Left lung (tissue), 10 donors: ENCODE measurements around the gene TBC1D17. TPM values are rescaled to one million over a fixed set of nuclear protein-coding genes. Genes with fewer than 3 reads are reported as not detected.

Experiments used
- ATAC-seq: fragments of 200-7000 bp; cut with Tn5 transposase; one replicate; pipeline ENCODE4 v1.9.1; 2020; ENCODE audit warnings: moderate library complexity
- DNase-seq, 4 donors: peaks; one replicate each; pipeline ENCODE4 v3.0.0-alpha.2; 2013 to 2020
- H3K27ac ChIP-seq, 2 donors: fragments of 200-600 bp; sonication (generic) in 1 of 2; one replicate each; pipeline versions ENCODE4 v1.5.0 to v1.8.0; 2020 to 2021
- H3K27me3 ChIP-seq, 2 donors: fragments of 200-600 bp; sonication (generic) in 1 of 2; one replicate each; pipeline versions ENCODE4 v1.5.0 to v1.8.0; 2020 to 2021
- H3K36me3 ChIP-seq, 2 donors: fragments of 200-600 bp; sonication (generic) in 1 of 2; one replicate each; pipeline versions ENCODE4 v1.5.0 to v1.8.0; 2020 to 2021
- H3K4me1 ChIP-seq, 2 donors: fragments of 200-600 bp; one replicate each; pipeline ENCODE4 v1.8.0; 2021
- H3K4me3 ChIP-seq, 2 donors: fragments of 200-600 bp; sonication (generic) in 1 of 2; one replicate each; pipeline versions ENCODE4 v1.5.0 to v1.8.0; 2020 to 2021; ENCODE audit warnings: mild to moderate bottlenecking in 1 of 2
- H3K9me3 ChIP-seq, 2 donors: fragments of 200-600 bp; sonication (generic) in 1 of 2; one replicate each; pipeline versions ENCODE4 v1.5.0 to v1.8.0; 2020 to 2021
- intact Hi-C, 2 donors: fragments of 100-400 bp; cut with DNase I; formaldehyde crosslinking; loops; one replicate each; pipeline versions ENCODE4 v1.11.2 to v1.14.2; 2022
- polyA plus RNA-seq, 6 donors: library from polyadenylated mRNA; unstranded; fragments of 120-200 nt; gene quantifications; one replicate each; pipeline ENCODE4 v1.2.1, GENCODE V29; 2013; ENCODE audit not compliant: insufficient read length in 6 of 6
- total RNA-seq, 2 donors: library from RNA; stranded (reverse); fragmentation: NEBNext Ultra II Directional; extraction: Animal tissue kit (Norgen Biotek cat#: 25700); gene quantifications; one replicate each; pipeline ENCODE4 v1.2.1, GENCODE V29; 2021
- TF ChIP-seq, protein P1 (sequence below), 2 donors: fragments of 200-600 bp; sonication (generic) in 1 of 2; IDR thresholded peaks; one replicate each; pipeline versions ENCODE4 v1.5.0 to v1.8.0; 2021; ENCODE audit warnings: antibody characterized with exemption in 2 of 2
- donor health status: DM: no; HTN: yes; CAD: no.
- donor health status: DM: no; HTN: no; CAD: no.

Gene TBC1D17
- total and polyA plus RNA-seq, 8 donors, result 35.2 to 47.2 (median 45.0) TPM

DNA sequence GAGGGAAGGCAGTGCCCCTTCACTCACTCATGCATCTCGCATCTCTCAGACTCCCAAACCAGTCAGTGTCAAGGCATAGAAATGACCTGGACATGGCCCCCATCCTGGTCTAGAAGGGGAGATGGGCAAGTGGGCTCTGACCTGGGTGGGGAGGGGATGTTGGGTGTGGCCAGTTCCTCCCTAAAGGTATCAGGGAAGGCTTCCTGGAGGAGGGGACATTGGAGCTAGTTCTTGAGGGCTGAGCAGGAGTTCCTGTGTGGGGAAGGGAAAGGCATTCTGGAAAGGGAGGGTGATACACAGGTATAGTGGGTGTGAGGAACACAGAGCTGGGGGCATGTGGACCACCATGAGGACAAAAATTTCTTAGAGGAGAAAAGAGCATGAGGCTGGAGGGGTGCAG lies 15.2 kb downstream of the TBC1D17 start:
- H3K9me3 ChIP-seq, result no peaks in the 10 kb centered on the region
- intact Hi-C loops, result no loop called here
- peaks cover 0 to 8% of the 10 kb centered on the region in 2 donors for H3K36me3 ChIP-seq
- peaks cover 7 to 31% of the 10 kb centered on the region in 2 donors for H3K4me1 ChIP-seq
- H3K4me3 ChIP-seq, result no peak overlapping the region
- H3K27ac ChIP-seq, result no peak overlapping the region
- no peak for DNase-seq
- no peak for ATAC-seq
- TF ChIP-seq, protein P1, sequence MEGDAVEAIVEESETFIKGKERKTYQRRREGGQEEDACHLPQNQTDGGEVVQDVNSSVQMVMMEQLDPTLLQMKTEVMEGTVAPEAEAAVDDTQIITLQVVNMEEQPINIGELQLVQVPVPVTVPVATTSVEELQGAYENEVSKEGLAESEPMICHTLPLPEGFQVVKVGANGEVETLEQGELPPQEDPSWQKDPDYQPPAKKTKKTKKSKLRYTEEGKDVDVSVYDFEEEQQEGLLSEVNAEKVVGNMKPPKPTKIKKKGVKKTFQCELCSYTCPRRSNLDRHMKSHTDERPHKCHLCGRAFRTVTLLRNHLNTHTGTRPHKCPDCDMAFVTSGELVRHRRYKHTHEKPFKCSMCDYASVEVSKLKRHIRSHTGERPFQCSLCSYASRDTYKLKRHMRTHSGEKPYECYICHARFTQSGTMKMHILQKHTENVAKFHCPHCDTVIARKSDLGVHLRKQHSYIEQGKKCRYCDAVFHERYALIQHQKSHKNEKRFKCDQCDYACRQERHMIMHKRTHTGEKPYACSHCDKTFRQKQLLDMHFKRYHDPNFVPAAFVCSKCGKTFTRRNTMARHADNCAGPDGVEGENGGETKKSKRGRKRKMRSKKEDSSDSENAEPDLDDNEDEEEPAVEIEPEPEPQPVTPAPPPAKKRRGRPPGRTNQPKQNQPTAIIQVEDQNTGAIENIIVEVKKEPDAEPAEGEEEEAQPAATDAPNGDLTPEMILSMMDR (IDR thresholded peaks at IDR 0.05), result no peak
- H3K27me3 ChIP-seq, result peaks cover 0 to 12% of the 10 kb centered on the region in 2 donors

GRCh38 chr19:49894011-49894664 lies 16.6 kb downstream of the TBC1D17 start:
- Histone ChIP-seq H3K27me3 (peaks cover 0 to 12% of the 10 kb centered on the region in 2 donors), H3K36me3 (no peaks in the 10 kb centered on the region), H3K27ac (no peak overlapping the region), H3K4me3 (no peak overlapping the region), H3K4me1 (peaks cover 7 to 39% of the 10 kb centered on the region in 2 donors), H3K9me3 (no peaks in the 10 kb centered on the region)
- TF ChIP-seq, protein P1 (IDR thresholded peaks at IDR 0.05), result no peak
- ATAC-seq (no peak), DNase-seq (no peak)
- intact Hi-C loops, result no loop called here

DNA sequence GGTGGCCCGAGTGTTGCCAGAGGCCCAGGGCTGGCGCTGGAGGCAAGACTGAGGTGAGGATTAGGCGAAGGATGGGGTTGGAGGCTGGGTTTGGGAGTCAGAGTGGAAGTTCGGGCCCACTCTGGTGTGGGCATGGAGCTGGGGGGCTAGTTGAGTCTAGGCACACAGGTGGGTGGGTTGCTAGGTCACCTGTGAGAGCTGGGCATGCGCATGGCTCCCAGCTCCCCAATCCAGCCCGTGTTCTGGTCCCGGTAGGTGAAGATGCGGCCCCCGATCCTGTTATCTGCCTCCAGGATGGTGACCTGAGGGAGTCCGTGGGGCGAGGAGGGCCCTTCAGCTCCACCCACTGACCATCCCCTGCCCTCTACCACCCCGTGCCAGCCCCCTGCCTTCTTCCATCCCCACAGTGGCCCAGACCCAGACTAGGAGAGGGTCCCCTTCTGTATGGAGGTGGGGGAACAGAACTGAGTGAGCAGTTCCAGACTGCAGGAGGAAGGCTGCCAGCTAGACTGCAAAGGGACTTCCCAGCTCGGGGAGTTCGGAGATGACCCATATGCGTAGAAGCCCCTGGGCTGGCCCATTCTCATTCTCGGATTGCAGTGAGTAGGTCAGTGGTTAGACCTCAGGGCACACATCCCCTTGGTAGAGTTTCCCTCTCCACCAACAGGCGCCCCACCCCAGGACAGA lies 17.5 kb downstream of the TBC1D17 start:
- no peaks in the 10 kb centered on the region for H3K9me3 ChIP-seq
- peaks cover 0 to 12% of the 10 kb centered on the region in 2 donors for H3K27me3 ChIP-seq
- DNase-seq (no peak), ATAC-seq (no peak)
- H3K4me1 ChIP-seq, result peaks cover 7 to 36% of the 10 kb centered on the region in 2 donors
- no peaks in the 10 kb centered on the region for H3K36me3 ChIP-seq
- intact Hi-C loops, result no loop called here
- H3K4me3 ChIP-seq, result peak overlapping the region in 1 of 2 donors; percentile 14
- TF ChIP-seq, protein P1 (IDR thresholded peaks at IDR 0.05), result no peak
- H3K27ac ChIP-seq, result no peak overlapping the region

- peaks cover 7 to 29% of the 10 kb centered on the region in 2 donors for H3K4me1 ChIP-seq
- no peaks in the 10 kb centered on the region for H3K9me3 ChIP-seq
- peaks cover 0 to 6% of the 10 kb centered on the region in 2 donors for H3K27me3 ChIP-seq
- H3K36me3 ChIP-seq, result no peaks in the 10 kb centered on the region
- peak overlapping the region in 1 of 2 donors; percentile 14 for H3K4me3 ChIP-seq
- TF ChIP-seq, protein P1 (IDR thresholded peaks at IDR 0.05), result no peak
- H3K27ac ChIP-seq, result no peak overlapping the region
- intact Hi-C loops, result no loop called here
- ATAC-seq (no peak), DNase-seq (no peak)
Observed at GRCh38 chr19:49895566-49896297, 18.2 kb downstream of the TBC1D17 start.
